GM13976 (cell line): ENCODE results near the gene GFPT2.

Experiments
- DNase-seq: peaks from one replicate; pipeline ENCODE4 v3.0.0; 2012; ENCODE audit warnings: low spot score
- in situ Hi-C: fragments of 300-500 bp; cut with MboI; formaldehyde crosslinking; loops from one replicate; pipeline ENCODE4 v1.12.0; 2022; ENCODE audit warnings: low sequenced_read_pairs, mixed read lengths, inconsistent platforms; ENCODE audit not compliant: unreplicated experiment
- TF ChIP-seq, protein P1 (sequence below): IDR thresholded peaks from 2 replicates; pipeline ENCODE4 v1.5.1; 2012; ENCODE audit warnings: borderline replicate concordance, mild to moderate bottlenecking; ENCODE audit not compliant: insufficient read depth; ENCODE audit errors: extremely low read depth, missing control alignments, control extremely low read depth

GFPT2 gene

DNA sequence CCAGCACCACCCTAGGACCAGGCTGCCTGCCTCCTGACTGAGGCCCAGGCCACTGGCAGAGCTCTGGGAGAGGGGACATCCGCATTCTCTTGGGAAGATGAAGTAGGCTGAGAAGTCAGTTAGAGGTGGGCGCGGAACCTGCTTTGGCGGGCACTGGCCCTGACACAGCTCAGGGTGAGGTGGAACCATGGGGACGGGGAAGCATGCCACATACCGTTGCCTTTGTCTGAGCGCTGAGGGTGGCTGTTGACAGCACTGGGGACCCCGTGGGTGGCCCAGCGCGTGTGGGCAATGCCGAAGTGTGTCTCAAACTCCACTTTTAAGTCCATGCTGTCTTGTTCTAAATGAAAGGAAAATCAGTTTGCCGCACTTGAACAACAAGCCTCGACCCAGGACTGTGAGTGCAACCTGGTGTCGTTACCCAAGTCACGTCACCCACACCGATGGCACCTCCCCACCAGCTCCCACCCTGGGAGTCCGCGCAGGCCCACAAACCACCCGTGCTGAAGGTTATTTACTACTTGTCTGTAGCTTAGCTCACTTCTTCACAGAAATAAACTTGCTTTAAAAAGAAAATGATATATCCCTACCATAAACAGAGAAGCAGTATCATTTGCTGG lies 17.4 kb downstream of the GFPT2 start:
- no peak for DNase-seq
- in situ Hi-C loops = no loop called here
- TF ChIP-seq, protein P1, sequence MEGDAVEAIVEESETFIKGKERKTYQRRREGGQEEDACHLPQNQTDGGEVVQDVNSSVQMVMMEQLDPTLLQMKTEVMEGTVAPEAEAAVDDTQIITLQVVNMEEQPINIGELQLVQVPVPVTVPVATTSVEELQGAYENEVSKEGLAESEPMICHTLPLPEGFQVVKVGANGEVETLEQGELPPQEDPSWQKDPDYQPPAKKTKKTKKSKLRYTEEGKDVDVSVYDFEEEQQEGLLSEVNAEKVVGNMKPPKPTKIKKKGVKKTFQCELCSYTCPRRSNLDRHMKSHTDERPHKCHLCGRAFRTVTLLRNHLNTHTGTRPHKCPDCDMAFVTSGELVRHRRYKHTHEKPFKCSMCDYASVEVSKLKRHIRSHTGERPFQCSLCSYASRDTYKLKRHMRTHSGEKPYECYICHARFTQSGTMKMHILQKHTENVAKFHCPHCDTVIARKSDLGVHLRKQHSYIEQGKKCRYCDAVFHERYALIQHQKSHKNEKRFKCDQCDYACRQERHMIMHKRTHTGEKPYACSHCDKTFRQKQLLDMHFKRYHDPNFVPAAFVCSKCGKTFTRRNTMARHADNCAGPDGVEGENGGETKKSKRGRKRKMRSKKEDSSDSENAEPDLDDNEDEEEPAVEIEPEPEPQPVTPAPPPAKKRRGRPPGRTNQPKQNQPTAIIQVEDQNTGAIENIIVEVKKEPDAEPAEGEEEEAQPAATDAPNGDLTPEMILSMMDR = no peak

- no peak for DNase-seq
- in situ Hi-C loops = no loop called here
- TF ChIP-seq, protein P1 = no peak
Observed at GRCh38 chr5:180334751-180335613, 18.2 kb downstream of the GFPT2 start.

DNA sequence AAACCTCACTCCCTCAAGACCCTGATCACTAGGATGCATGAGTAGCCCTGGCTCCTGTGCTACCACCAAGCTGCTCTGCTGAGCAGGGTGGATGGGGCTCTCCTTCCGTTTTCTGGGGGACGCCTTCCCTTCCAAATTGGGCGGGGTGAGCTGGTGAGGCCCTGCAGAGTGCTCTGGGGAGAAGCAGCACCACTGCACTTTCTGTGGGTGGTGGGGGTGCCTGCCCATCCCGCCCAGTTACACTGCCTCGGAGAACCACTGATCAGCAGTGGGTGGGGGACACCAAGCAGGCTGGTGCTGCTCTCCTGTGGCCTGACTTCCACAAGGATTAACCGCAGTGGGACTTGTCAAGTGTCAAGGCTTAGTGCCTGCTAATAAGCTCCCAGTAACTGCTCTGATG lies 19.0 kb downstream of the GFPT2 start:
- DNase-seq = no peak
- TF ChIP-seq, protein P1 = no peak
- in situ Hi-C loops = no loop called here

DNA sequence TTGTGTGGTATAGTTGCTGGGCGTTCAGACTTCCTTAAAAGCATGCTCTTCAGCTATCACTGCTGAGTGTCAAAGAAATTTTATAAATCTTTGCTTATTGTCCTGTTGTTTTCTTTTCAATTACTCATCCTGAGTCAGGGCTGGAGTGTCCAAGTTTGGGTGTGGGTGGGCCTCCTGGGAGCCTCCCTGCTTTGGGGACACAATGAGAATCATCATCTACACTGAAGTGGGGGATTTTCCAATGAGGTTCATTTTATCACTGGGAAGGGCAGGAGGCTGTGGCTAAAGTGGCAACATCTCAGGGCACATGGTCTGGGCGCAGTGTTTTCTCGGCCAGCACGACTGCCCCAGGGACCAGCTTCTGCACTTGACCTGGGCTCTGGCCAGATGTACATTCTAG lies 19.5 kb downstream of the GFPT2 start:
- in situ Hi-C loops = no loop called here
- TF ChIP-seq, protein P1 = no peak
- no peak for DNase-seq

- TF ChIP-seq, protein P1 = no peak
- no peak for DNase-seq
- in situ Hi-C loops = no loop called here
Observed at GRCh38 chr5:180332861-180333260, 20.3 kb downstream of the GFPT2 start.

- TF ChIP-seq, protein P1 = no peak
- in situ Hi-C loops = no loop called here
- no peak for DNase-seq
Observed at GRCh38 chr5:180332051-180332517, 21.1 kb downstream of the GFPT2 start.
